ENCODE data around the gene BZW1. TPM values are rescaled to one million over a fixed set of nuclear protein-coding genes. Genes with fewer than 3 reads are reported as not detected.

Gene BZW1
- total RNA-seq, 1 experiment from 2014 or later = 454 TPM

- DNase-seq (ENCODE audit: low read depth, low spot score) (no peak), ATAC-seq (no peak)
- H3K4me3 ChIP-seq (replicated peaks in 1 of 2; ENCODE audit: low read depth in 1 of 2, low read length in 2 of 2) = peak overlapping the region in 1 of 2 experiments; percentile 35; a peak in 1 of 4 replicates
- peak overlapping the region; percentile 95 for H2AFZ ChIP-seq (ENCODE audit: low read depth, low read length, poor library complexity, severe bottlenecking)
- BruUV-seq (replicated peaks) = no TSS peak
- CTCF ChIA-PET = no interaction called here
- H3K9me2 ChIP-seq (ENCODE audit: insufficient read depth) = no peaks in the 10 kb centered on the region
- H3K27me3 ChIP-seq (ENCODE audit: insufficient read depth, low read length) = no peaks in the 10 kb centered on the region
- RAD21 ChIA-PET (ENCODE audit: low non-redundant PET in 1 of 2, low total read pairs in 2 of 2, uncharacterized antibody in 2 of 2, unreplicated experiment in 2 of 2) = no interaction called here
- intact Hi-C loops (cut with micrococcal nuclease) = no loop called here
- no peaks in the 10 kb centered on the region for H3K36me3 ChIP-seq (ENCODE audit: control insufficient read depth in 1 of 2, insufficient read depth in 2 of 2, low read length in 2 of 2)
- no peaks in the 10 kb centered on the region for H4K20me1 ChIP-seq (ENCODE audit: insufficient read depth)
- POLR2A ChIA-PET = interaction anchor here (1.7 kb wide), 1 partner anchor 21 kb away, joined by 10 read pairs; no protein-coding TSS in a partner anchor
- H3K9me3 ChIP-seq (ENCODE audit: control insufficient read depth in 1 of 2, insufficient read depth in 1 of 2, low read depth in 1 of 2, low read length in 2 of 2) = no peaks in the 10 kb centered on the region
- peak overlapping the region; percentile 28 for H3K9ac ChIP-seq (ENCODE audit: low read length)
- no peaks in the 10 kb centered on the region for H3K79me2 ChIP-seq (ENCODE audit: insufficient read depth, low read length)
- peak overlapping the region; percentile 21; the same call in 1 of the 2 replicates for H3K27ac ChIP-seq (ENCODE audit: low read depth, low read length)
- TF ChIP-seq CBX3 (IDR thresholded peaks at IDR 0.05; ENCODE audit: low read depth) = 0 out of 2 replicates have a peak, but pooled peaks have one; percentile 10
- TF ChIP-seq CTCF (IDR thresholded peaks at IDR 0.05 in 2 of 3, conservative IDR thresholded peaks at IDR 0.05 in 1 of 3; ENCODE audit: borderline replicate concordance in 1 of 3, insufficient read depth in 1 of 3, low read depth in 2 of 3, low read length in 2 of 3) = no peak
- peak; percentile 1; the same call in 1 of the 2 replicates for TF ChIP-seq RAD21 (IDR thresholded peaks at IDR 0.05; ENCODE audit: low read depth)
- 0 out of 2 replicates have a peak, but pooled peaks have one; percentile 16 for TF ChIP-seq JUND (IDR thresholded peaks at IDR 0.05)
- TF ChIP-seq SRF (IDR thresholded peaks at IDR 0.05; ENCODE audit: low read depth) = no peak
- no peak for TF ChIP-seq REST (IDR thresholded peaks at IDR 0.05; ENCODE audit: low read depth)
- peak; percentile 62 for TF ChIP-seq FOSL1 (IDR thresholded peaks at IDR 0.05; ENCODE audit: low read depth)
- H3K4me2 ChIP-seq (ENCODE audit: low read length) = peak overlapping the region; percentile 75
- H3K4me1 ChIP-seq (ENCODE audit: control insufficient read depth in 1 of 2, insufficient read depth in 2 of 2, low read length in 2 of 2) = peaks cover 17 to 42% of the 10 kb centered on the region in 2 experiments
These were observed 25.3 kb upstream of the BZW1 start for GRCh38 chr2:200786423-200786822.
